Upper lobe of left lung (tissue), 6 donors: ENCODE results near the gene ARMH2. TPM values are rescaled to one million over a fixed set of nuclear protein-coding genes. Genes with fewer than 3 reads are reported as not detected.
A peak's percentile ranks its signal among the peaks of the same experiment; 100 is the strongest.
"Not testable (repeated sequence)": the region's sequence is repeated elsewhere in the genome, so short reads cannot be mapped to it uniquely, and the experiment has no call there.

Experiments
- ATAC-seq, 2 donors: fragments of 200-7000 bp; cut with Tn5 transposase; one replicate each; pipeline ENCODE4 v1.9.1; 2022; ENCODE audit warnings: mild to moderate bottlenecking in 2 of 2, moderate library complexity in 2 of 2; ENCODE audit not compliant: low FRiP score in 2 of 2
- DNase-seq, 2 donors: peaks; one replicate each; pipeline ENCODE4 v3.0.0-alpha.2; 2019 to 2020
- H3K27ac ChIP-seq, 4 donors: fragments of 200-600 bp; sonication (generic); one replicate each; pipeline ENCODE4 v1.5.1; 2016 to 2019
- H3K27me3 ChIP-seq, 4 donors: fragments of 200-600 bp; sonication (generic); one replicate each; pipeline ENCODE4 v1.5.1; 2017 to 2019
- H3K36me3 ChIP-seq, 4 donors: fragments of 200-600 bp; sonication (generic); one replicate each; pipeline ENCODE4 v1.5.1; 2016 to 2019
- H3K4me1 ChIP-seq, 4 donors: fragments of 200-600 bp; sonication (generic); one replicate each; pipeline ENCODE4 v1.5.1; 2018 to 2019
- H3K4me3 ChIP-seq, 4 donors: fragments of 200-600 bp; sonication (generic); one replicate each; pipeline ENCODE4 v1.5.1; 2017 to 2019; ENCODE audit warnings: mild to moderate bottlenecking in 2 of 4, moderate library complexity in 1 of 4
- H3K9me3 ChIP-seq, 4 donors: fragments of 200-600 bp; sonication (generic); one replicate each; pipeline ENCODE4 v1.5.1; 2018 to 2019
- EP300 ChIP-seq, 4 donors: sonication (generic); formaldehyde crosslinking; IDR thresholded peaks; one replicate each; pipeline ENCODE4 v1.5.1; 2017; ENCODE audit warnings: antibody characterized with exemption in 4 of 4, control low read depth in 2 of 4
- POLR2A ChIP-seq, 4 donors: fragments of 450-650 bp; IDR thresholded peaks; one replicate each; pipeline ENCODE4 v1.5.1; 2016 to 2017; ENCODE audit warnings: antibody characterized with exemption in 4 of 4, mild to moderate bottlenecking in 2 of 4
- POLR2AphosphoS5 ChIP-seq, 2 donors: sonication (generic); formaldehyde crosslinking; IDR thresholded peaks; one replicate each; pipeline ENCODE4 v1.5.1; 2017; ENCODE audit warnings: antibody characterized with exemption in 2 of 2
- WGBS, 2 donors: methylation state at CpG; one replicate each; pipeline ENCODE4 v1.1.5; 2017 to 2018; 5-methylcytosine and 5-hydroxymethylcytosine counted together
- total RNA-seq, 6 donors: library from RNA; depleted of rRNA in 4 of 6; stranded (reverse); fragments of >200 nt in 4 of 6; gene quantifications; one replicate each; pipeline versions ENCODE4 v1.1.0 to v1.2.1, GENCODE V29; 2016 to 2021
- TF ChIP-seq, protein P1 (sequence below), 6 experiments: fragments of 450-650 bp in 4 of 6; fragments of 200-600 bp in 2 of 6; sonication (generic) in 2 of 6; IDR thresholded peaks; one replicate each; pipeline ENCODE4 v1.5.1; 2016 to 2019; ENCODE audit warnings: antibody characterized with exemption in 6 of 6
- donor health status: DM: no; HTN: no; CAD: no; lungs with moderate emphysema.
- donor health status: DM: no; HTN: yes; CAD: no; lungs with severe emphysema.

ARMH2 gene
- total RNA-seq, 6 donors from 2014 or later: 0.76 to 2.4 (median 1.7) TPM; not detected in 3

GRCh38 chr6:24757611-24758010 is 41.1 kb downstream of the ARMH2 start:
- ATAC-seq (peak in 1 of 2 donors; percentile 46), DNase-seq (no peak)
- TF ChIP-seq, protein P1, sequence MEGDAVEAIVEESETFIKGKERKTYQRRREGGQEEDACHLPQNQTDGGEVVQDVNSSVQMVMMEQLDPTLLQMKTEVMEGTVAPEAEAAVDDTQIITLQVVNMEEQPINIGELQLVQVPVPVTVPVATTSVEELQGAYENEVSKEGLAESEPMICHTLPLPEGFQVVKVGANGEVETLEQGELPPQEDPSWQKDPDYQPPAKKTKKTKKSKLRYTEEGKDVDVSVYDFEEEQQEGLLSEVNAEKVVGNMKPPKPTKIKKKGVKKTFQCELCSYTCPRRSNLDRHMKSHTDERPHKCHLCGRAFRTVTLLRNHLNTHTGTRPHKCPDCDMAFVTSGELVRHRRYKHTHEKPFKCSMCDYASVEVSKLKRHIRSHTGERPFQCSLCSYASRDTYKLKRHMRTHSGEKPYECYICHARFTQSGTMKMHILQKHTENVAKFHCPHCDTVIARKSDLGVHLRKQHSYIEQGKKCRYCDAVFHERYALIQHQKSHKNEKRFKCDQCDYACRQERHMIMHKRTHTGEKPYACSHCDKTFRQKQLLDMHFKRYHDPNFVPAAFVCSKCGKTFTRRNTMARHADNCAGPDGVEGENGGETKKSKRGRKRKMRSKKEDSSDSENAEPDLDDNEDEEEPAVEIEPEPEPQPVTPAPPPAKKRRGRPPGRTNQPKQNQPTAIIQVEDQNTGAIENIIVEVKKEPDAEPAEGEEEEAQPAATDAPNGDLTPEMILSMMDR (IDR thresholded peaks at IDR 0.05): no peak
- TF ChIP-seq POLR2AphosphoS5 (IDR thresholded peaks at IDR 0.05): no peak
- no peak for TF ChIP-seq EP300 (IDR thresholded peaks at IDR 0.05)
- no peak for TF ChIP-seq POLR2A (IDR thresholded peaks at IDR 0.05)
- H3K36me3 ChIP-seq: no peaks in the 10 kb centered on the region
- no peak overlapping the region for H3K27ac ChIP-seq
- WGBS, 2 donors: 78 to 89% methylated on average over 6 of the region's 6 CpGs
- no peaks in the 10 kb centered on the region for H3K9me3 ChIP-seq
- H3K4me1 ChIP-seq: peaks cover 0 to 2% (median 0%) of the 10 kb centered on the region in 4 donors
- H3K27me3 ChIP-seq: no peaks in the 10 kb centered on the region
- no peak overlapping the region for H3K4me3 ChIP-seq

DNA sequence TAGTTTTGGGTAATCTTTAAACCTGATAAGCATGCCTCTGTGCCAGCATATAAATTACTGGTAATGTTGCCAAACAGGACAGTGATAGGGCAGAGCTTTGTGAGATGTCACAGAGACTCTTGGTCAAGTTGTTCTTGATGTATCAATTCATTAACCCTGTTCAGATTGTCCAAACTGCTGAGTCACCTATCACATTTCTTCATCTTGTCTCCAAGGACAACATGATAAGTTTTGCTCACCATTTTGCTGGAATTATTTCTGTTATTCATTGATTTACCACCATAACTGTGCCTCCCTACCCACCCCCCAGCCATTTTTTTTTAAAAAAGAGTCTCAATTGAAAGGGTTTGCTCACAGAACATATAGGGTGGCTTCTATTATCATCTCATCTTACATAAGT is 43.4 kb downstream of the ARMH2 start:
- TF ChIP-seq POLR2AphosphoS5 (IDR thresholded peaks at IDR 0.05): no peak
- TF ChIP-seq EP300 (IDR thresholded peaks at IDR 0.05): no peak
- no peak for TF ChIP-seq POLR2A (IDR thresholded peaks at IDR 0.05)
- Histone ChIP-seq H3K4me3 (no peak overlapping the region), H3K4me1 (peaks cover 0 to 2% (median 0%) of the 10 kb centered on the region in 4 donors), H3K27ac (no peak overlapping the region), H3K36me3 (no peaks in the 10 kb centered on the region), H3K27me3 (no peaks in the 10 kb centered on the region), H3K9me3 (no peaks in the 10 kb centered on the region)
- ATAC-seq (no peak), DNase-seq (no peak)

GRCh38 chr6:24754378-24754777 is 44.3 kb downstream of the ARMH2 start:
- WGBS, 2 donors: 93 to 94% methylated on average over 4 of the region's 4 CpGs
- ATAC-seq, H3K9me3 ChIP-seq, DNase-seq, H3K27ac ChIP-seq, H3K27me3 ChIP-seq, H3K4me1 ChIP-seq, H3K4me3 ChIP-seq, H3K36me3 ChIP-seq: not testable (repeated sequence)

- no peak overlapping the region for H3K27ac ChIP-seq
- peaks cover 0 to 2% (median 0%) of the 10 kb centered on the region in 4 donors for H3K4me1 ChIP-seq
- no peaks in the 10 kb centered on the region for H3K27me3 ChIP-seq
- H3K4me3 ChIP-seq: no peak overlapping the region
- H3K36me3 ChIP-seq: no peaks in the 10 kb centered on the region
- DNase-seq: no peak
- 67 to 80% methylated on average over 2 of the region's 2 CpGs for WGBS, 2 donors
- ATAC-seq: no peak
- TF ChIP-seq POLR2A (IDR thresholded peaks at IDR 0.05): no peak
- TF ChIP-seq POLR2AphosphoS5 (IDR thresholded peaks at IDR 0.05): no peak
- no peak for TF ChIP-seq EP300 (IDR thresholded peaks at IDR 0.05)
- TF ChIP-seq, protein P1 (IDR thresholded peaks at IDR 0.05): no peak
- H3K9me3 ChIP-seq: no peaks in the 10 kb centered on the region
Measured at GRCh38 chr6:24753545-24753944, 45.2 kb downstream of the ARMH2 start.

DNA sequence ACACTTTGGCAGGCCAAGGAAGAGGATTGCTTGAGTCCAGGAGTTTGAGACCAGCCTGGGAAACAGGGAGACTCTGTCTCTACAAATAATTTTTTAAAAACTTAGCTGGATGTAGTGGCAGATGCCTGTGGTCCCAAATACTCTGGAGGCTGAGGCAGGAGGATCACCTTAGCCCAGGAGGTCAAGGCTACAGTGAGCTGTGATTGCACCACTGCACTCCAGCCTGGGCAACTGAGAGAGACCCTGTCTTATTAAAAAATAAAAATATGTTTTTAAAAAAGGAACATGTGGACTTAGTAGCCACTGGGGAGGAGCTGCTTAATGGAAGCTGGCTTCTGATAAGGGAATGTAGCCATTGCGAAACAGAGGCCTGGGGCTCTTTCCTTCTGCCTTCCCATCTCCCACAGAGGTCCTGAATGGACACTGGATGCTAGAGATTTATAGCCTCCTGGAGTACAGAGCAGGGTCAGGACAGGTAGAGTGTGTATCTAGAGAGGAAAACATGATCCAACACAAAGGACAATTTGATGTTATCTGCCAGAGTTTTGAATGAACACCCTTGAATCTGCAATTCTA is 45.7 kb downstream of the ARMH2 start:
- no peaks in the 10 kb centered on the region for H3K36me3 ChIP-seq
- no peaks in the 10 kb centered on the region for H3K9me3 ChIP-seq
- ATAC-seq: no peak
- H3K4me3 ChIP-seq: no peak overlapping the region
- no peak overlapping the region for H3K27ac ChIP-seq
- WGBS, 2 donors: 87 to 91% methylated on average over 1 of the region's 1 CpG
- peaks cover 0 to 2% (median 0%) of the 10 kb centered on the region in 4 donors for H3K4me1 ChIP-seq
- TF ChIP-seq POLR2AphosphoS5 (IDR thresholded peaks at IDR 0.05) (no peak), POLR2A (IDR thresholded peaks at IDR 0.05) (no peak), EP300 (IDR thresholded peaks at IDR 0.05) (no peak)
- TF ChIP-seq, protein P1 (IDR thresholded peaks at IDR 0.05): no peak
- no peak for DNase-seq
- H3K27me3 ChIP-seq: no peaks in the 10 kb centered on the region

GRCh38 chr6:24752503-24752902 is 46.2 kb downstream of the ARMH2 start:
- DNase-seq (no peak), ATAC-seq (no peak)
- Histone ChIP-seq H3K4me3 (no peak overlapping the region), H3K9me3 (no peaks in the 10 kb centered on the region), H3K4me1 (peaks cover 0 to 2% (median 0%) of the 10 kb centered on the region in 4 donors), H3K27me3 (no peaks in the 10 kb centered on the region), H3K36me3 (no peaks in the 10 kb centered on the region), H3K27ac (no peak overlapping the region)
- WGBS, 2 donors: 28 to 42% methylated on average over 2 of the region's 2 CpGs
- TF ChIP-seq, protein P1 (IDR thresholded peaks at IDR 0.05): no peak
- TF ChIP-seq POLR2AphosphoS5 (IDR thresholded peaks at IDR 0.05): no peak

- H3K27me3 ChIP-seq, DNase-seq, H3K27ac ChIP-seq, H3K4me3 ChIP-seq, H3K9me3 ChIP-seq, H3K4me1 ChIP-seq, ATAC-seq, H3K36me3 ChIP-seq: not testable (repeated sequence)
- WGBS, 2 donors: 69 to 74% methylated on average over 3 of the region's 3 CpGs
Measured at GRCh38 chr6:24750878-24751277, 47.8 kb downstream of the ARMH2 start.
